Measurements from ENCODE around the gene RIN2.
"Not testable (repeated sequence)": the region's sequence is repeated elsewhere in the genome, so short reads cannot be mapped to it uniquely, and the experiment has no call there.

The RIN2 gene

DNA sequence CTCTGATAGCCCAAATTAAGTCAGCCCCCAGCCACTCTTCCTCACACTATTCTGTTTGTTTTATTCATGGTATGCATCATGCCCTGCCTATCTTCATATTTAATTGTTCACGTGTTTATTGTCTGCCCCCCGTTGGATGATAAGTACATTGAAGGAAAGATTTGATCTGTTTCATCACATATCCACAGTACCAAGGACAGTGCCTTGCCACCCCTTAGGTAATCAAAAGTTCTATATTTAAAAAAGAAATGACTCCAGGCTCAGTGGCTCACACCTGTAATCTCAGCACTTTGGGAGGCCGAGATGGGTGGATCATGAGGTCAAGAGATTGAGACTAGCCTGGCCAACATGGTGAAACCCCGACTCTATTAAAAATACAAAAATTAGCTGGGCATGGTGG, 10.2 kb upstream of the RIN2 start:
- Histone ChIP-seq H3K27ac (ENCODE audit: low read depth, low read length) (no peak overlapping the region), H3K36me3 (ENCODE audit: control insufficient read depth in 5 of 5, insufficient read depth in 5 of 5, low read length in 5 of 5) (no peaks in the 10 kb centered on the region), H3K27me3 (ENCODE audit: control insufficient read depth in 5 of 5, insufficient read depth in 4 of 5, low read length in 5 of 5) (no peaks in the 10 kb centered on the region), H3K4me3 (ENCODE audit: low read depth in 1 of 5, low read length in 5 of 5) (no peak overlapping the region), H3K4me1 (ENCODE audit: control insufficient read depth in 5 of 5, insufficient read depth in 5 of 5, low read length in 5 of 5) (peaks cover 0 to 22% (median 15%) of the 10 kb centered on the region in 5 donors), H3K9me3 (ENCODE audit: control insufficient read depth in 5 of 5, low read length in 5 of 5) (peaks cover 0 to 5% (median 0%) of the 10 kb centered on the region in 5 donors), H3K9ac (ENCODE audit: low read length in 5 of 5) (no peak overlapping the region)

DNA sequence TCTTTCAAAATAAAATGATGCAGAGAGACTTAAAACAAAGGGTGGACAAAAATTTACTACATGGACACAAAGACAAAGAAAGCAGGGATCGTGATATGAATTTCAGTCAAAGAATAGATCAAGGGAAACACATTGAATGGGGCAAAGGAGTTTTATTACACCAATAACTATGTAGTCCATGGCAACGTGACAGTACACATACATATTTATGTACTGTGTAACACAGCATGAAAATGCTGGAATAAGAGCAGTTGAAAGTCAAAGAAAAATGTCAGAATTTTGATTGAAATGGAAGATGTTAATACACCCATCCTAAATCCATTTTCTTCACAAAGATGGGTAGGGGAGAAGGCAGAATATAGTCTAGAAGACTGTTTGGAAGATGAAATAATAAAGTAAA, 9.4 kb upstream of the RIN2 start:
- Histone ChIP-seq H3K4me1 (ENCODE audit: control insufficient read depth in 5 of 5, insufficient read depth in 5 of 5, low read length in 5 of 5) (peaks cover 0 to 16% (median 13%) of the 10 kb centered on the region in 5 donors), H3K27ac (ENCODE audit: low read depth, low read length) (no peak overlapping the region), H3K9ac (ENCODE audit: low read length in 5 of 5) (no peak overlapping the region), H3K36me3 (ENCODE audit: control insufficient read depth in 5 of 5, insufficient read depth in 5 of 5, low read length in 5 of 5) (no peaks in the 10 kb centered on the region), H3K27me3 (ENCODE audit: control insufficient read depth in 5 of 5, insufficient read depth in 4 of 5, low read length in 5 of 5) (no peaks in the 10 kb centered on the region), H3K9me3 (ENCODE audit: control insufficient read depth in 5 of 5, low read length in 5 of 5) (peaks cover 0 to 5% (median 0%) of the 10 kb centered on the region in 5 donors), H3K4me3 (ENCODE audit: low read depth in 1 of 5, low read length in 5 of 5) (no peak overlapping the region)

DNA sequence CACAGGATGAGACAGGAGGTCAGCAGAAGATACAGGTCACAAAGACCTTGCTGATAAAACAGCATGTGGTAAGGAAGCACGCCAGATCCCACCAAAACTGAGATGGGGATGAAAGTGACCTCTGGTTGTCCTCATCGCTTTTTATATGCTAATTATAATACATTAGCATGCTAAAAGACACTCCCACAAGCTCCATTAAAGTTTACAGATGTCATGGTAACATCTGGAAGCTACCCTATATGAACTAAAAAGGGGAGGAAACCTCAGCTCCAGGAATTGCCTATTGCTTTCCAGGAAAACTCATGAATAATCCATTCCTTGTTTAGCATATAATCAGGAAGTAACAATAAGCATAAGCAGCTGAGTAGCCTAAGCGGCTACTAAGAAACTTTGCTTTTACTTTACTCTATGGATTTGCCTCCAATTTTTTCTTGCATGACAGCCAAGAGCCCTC, 8.4 kb upstream of the RIN2 start:
- no peak overlapping the region for H3K27ac ChIP-seq (ENCODE audit: low read depth, low read length)
- peaks cover 0 to 16% (median 13%) of the 10 kb centered on the region in 5 donors for H3K4me1 ChIP-seq (ENCODE audit: control insufficient read depth in 5 of 5, insufficient read depth in 5 of 5, low read length in 5 of 5)
- peaks cover 0 to 5% (median 0%) of the 10 kb centered on the region in 5 donors for H3K9me3 ChIP-seq (ENCODE audit: control insufficient read depth in 5 of 5, low read length in 5 of 5)
- H3K9ac ChIP-seq (ENCODE audit: low read length in 5 of 5), result no peak overlapping the region
- H3K4me3 ChIP-seq (ENCODE audit: low read depth in 1 of 5, low read length in 5 of 5), result no peak overlapping the region
- H3K36me3 ChIP-seq (ENCODE audit: control insufficient read depth in 5 of 5, insufficient read depth in 5 of 5, low read length in 5 of 5), result no peaks in the 10 kb centered on the region
- H3K27me3 ChIP-seq (ENCODE audit: control insufficient read depth in 5 of 5, insufficient read depth in 4 of 5, low read length in 5 of 5), result no peaks in the 10 kb centered on the region

DNA sequence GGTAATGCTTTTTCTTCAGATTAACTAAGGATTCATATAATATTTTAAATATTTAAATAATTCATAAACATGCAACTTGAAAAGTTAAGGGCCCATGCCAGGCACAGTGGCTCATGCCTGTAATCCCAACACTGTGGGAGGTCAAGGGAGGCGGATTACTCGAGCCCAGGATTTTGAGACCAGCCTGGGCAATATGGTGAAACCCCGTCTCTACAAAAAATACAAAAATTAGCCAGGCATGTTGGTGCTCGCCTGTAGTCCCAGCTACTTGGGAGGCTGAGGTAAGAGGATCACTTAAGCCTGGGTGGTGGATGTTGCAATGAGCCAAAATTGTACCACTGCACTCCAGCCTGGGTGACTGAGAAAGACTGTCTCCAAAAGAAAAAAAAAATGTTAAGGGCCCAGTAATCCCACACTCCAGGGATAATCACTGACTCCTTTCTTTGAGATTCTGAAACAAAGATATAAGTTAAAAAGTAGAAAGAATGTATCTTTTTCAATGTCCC, 7.9 kb upstream of the RIN2 start:
- Histone ChIP-seq H3K27ac (ENCODE audit: low read depth, low read length) (no peak overlapping the region), H3K9ac (ENCODE audit: low read length in 5 of 5) (no peak overlapping the region), H3K4me1 (ENCODE audit: control insufficient read depth in 5 of 5, insufficient read depth in 5 of 5, low read length in 5 of 5) (peaks cover 0 to 16% (median 13%) of the 10 kb centered on the region in 5 donors)

DNA sequence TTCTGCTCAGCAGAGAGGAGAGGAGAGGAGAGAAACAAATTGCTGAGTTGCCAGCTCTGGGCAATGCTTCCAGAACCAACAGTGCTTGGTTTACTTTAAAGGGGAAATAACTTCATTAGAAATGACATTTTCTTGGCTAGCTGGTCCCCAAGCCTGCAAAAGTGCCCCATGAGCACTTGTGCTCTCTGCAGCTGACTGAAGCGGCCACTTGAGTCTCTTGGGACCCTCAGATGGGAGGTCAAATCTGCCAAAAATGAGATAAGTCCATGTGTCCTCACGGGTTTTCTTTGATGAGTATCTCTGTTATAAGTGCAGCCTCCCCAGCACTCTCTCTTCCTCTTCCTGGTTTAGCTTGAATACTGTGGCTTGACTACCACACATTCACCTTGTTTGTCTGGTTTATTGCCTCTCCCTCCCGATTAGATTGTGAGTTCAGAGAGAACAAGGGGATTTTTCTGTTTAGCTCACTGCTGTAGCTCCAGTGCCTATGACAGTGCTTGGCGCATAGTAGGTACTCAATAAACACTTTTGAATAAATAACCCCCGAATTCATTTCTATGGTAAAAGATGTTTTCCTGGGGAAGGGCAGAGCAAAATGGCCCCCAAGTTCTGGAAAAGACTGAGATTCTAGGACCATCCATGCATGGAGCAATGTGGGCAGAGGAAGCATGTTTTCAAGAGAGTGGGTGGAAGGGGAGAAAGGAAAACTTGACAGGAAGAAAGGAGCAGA, 7.0 kb upstream of the RIN2 start:
- no peak overlapping the region for H3K27ac ChIP-seq (ENCODE audit: low read depth, low read length)
- no peak overlapping the region for H3K9ac ChIP-seq (ENCODE audit: low read length in 5 of 5)
- no peaks in the 10 kb centered on the region for H3K27me3 ChIP-seq (ENCODE audit: control insufficient read depth in 5 of 5, insufficient read depth in 4 of 5, low read length in 5 of 5)
- peaks cover 0 to 16% (median 13%) of the 10 kb centered on the region in 5 donors for H3K4me1 ChIP-seq (ENCODE audit: control insufficient read depth in 5 of 5, insufficient read depth in 5 of 5, low read length in 5 of 5)
- H3K36me3 ChIP-seq (ENCODE audit: control insufficient read depth in 5 of 5, insufficient read depth in 5 of 5, low read length in 5 of 5), result no peaks in the 10 kb centered on the region
- no peak overlapping the region for H3K4me3 ChIP-seq (ENCODE audit: low read depth in 1 of 5, low read length in 5 of 5)
- H3K9me3 ChIP-seq (ENCODE audit: control insufficient read depth in 5 of 5, low read length in 5 of 5), result no peaks in the 10 kb centered on the region

More for the DNA sequence above, 7.9 kb upstream of the RIN2 start:
- no peak overlapping the region for H3K4me3 ChIP-seq (ENCODE audit: low read depth in 1 of 5, low read length in 5 of 5)
- no peaks in the 10 kb centered on the region for H3K27me3 ChIP-seq (ENCODE audit: control insufficient read depth in 5 of 5, insufficient read depth in 4 of 5, low read length in 5 of 5)
- no peaks in the 10 kb centered on the region for H3K36me3 ChIP-seq (ENCODE audit: control insufficient read depth in 5 of 5, insufficient read depth in 5 of 5, low read length in 5 of 5)
- H3K9me3 ChIP-seq (ENCODE audit: control insufficient read depth in 5 of 5, low read length in 5 of 5), result peaks cover 0 to 5% (median 0%) of the 10 kb centered on the region in 5 donors

DNA sequence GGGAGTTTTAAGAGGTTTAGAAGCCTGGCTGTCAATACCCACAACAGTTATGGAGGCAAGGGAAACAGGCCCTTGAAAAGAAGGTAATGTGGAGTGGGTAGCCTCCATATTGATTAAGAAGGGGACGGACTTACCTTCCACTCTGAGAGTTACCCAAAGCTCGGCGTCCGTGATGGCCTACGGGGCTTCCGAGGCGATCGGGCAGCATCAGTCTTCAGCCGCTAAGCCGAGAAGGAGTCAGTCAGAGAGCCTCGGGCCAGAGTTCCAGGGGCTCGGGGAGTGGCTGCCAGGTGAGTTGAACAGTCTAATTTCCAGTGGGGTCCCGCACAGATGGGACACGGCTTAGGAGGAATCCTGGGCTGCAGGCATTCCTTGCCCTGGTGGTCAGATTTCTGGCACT, 3.9 kb upstream of the RIN2 start:
- not testable (repeated sequence) for H3K27ac ChIP-seq (ENCODE audit: low read depth, low read length); H3K9ac ChIP-seq (ENCODE audit: low read length in 5 of 5); H3K36me3 ChIP-seq (ENCODE audit: control insufficient read depth in 5 of 5, insufficient read depth in 5 of 5, low read length in 5 of 5); H3K27me3 ChIP-seq (ENCODE audit: control insufficient read depth in 5 of 5, insufficient read depth in 4 of 5, low read length in 5 of 5); H3K4me3 ChIP-seq (ENCODE audit: low read depth in 1 of 5, low read length in 5 of 5); H3K9me3 ChIP-seq (ENCODE audit: control insufficient read depth in 5 of 5, low read length in 5 of 5)
- peaks cover 0 to 36% (median 28%) of the 10 kb centered on the region in 5 donors for H3K4me1 ChIP-seq (ENCODE audit: control insufficient read depth in 5 of 5, insufficient read depth in 5 of 5, low read length in 5 of 5)

DNA sequence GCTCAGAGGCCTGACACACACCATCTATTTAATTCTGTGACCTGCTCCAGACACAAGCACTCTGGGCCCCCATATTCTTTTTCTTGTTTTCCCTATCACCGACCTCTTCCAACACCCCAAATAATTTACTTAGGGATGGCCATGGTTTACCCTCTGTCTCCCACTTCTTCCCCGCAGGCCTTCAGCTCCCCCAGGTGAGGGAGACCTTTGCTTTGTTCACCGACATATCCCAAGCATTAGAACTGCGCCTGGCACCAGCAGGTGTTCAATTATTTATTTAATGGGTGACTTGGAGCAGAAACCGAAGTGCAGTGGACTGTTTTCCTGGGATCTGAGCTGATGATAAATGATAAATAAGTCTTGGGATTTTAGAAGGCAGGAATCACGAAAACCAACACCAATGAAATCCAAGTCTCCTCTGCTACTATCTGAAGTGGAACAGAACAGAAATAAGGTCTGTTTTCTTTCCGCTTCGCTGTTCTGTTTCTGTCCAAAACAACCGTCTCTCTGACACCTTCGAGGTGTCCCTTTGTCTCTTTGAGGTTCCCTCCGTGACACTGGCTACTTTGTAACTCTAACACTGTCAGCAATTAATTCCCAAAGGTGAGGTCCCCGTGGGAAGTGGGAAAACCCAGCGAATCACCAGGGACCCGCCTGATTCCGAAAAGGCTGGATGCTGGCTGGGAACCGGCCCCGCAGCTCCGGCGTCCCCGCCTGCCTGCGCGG, 1.1 kb upstream of the RIN2 start:
- peak overlapping the region; percentile 97 for H3K27ac ChIP-seq (ENCODE audit: low read depth, low read length)
- no peaks in the 10 kb centered on the region for H3K36me3 ChIP-seq (ENCODE audit: control insufficient read depth in 5 of 5, insufficient read depth in 5 of 5, low read length in 5 of 5)
- no peaks in the 10 kb centered on the region for H3K27me3 ChIP-seq (ENCODE audit: control insufficient read depth in 5 of 5, insufficient read depth in 4 of 5, low read length in 5 of 5)
- peak overlapping the region; percentile 52 to 97 (median 96) for H3K4me3 ChIP-seq (ENCODE audit: low read depth in 1 of 5, low read length in 5 of 5)
- peak overlapping the region; percentile 86 to 92 (median 90) for H3K9ac ChIP-seq (ENCODE audit: low read length in 5 of 5)
- H3K4me1 ChIP-seq (ENCODE audit: control insufficient read depth in 5 of 5, insufficient read depth in 5 of 5, low read length in 5 of 5), result peaks cover 7 to 48% (median 41%) of the 10 kb centered on the region in 5 donors
- H3K9me3 ChIP-seq (ENCODE audit: control insufficient read depth in 5 of 5, low read length in 5 of 5), result no peaks in the 10 kb centered on the region

DNA sequence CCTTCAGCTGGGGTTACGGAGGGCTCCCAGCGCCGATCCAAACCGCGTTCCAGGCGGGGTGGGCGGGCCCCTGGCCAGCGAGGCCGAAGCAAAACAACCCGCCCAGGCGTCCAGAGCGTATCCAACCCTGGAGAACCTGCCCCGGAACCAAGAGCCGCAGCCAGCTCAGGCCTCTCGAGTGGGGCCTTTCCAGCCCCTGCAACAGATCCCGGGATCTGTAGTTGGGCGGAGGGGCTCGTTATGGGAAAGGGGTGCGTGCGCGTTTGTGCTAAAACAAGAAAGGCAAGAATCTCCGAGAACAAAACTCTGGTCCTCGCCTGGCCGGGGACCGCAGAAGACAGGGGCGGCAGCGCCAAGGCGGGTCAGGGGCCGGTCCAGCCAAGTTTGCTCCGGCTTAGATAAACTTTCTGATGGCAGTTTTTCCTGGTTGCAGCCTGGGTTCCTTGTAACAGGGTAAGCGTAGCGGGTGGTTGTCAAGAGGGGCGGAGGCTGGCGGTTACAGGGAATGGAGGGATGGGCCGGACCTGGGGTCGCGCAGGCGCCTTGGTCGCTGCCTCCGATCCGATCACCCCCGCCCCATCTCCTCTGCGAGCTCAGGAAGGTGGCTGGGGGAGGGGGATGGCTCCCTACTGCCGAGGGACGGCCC, 448 bp upstream of the RIN2 start:
- Histone ChIP-seq H3K4me3 (ENCODE audit: low read depth in 1 of 5, low read length in 5 of 5) (peak overlapping the region; percentile 64 to 97 (median 96)), H3K27ac (ENCODE audit: low read depth, low read length) (peak overlapping the region; percentile 97), H3K27me3 (ENCODE audit: control insufficient read depth in 5 of 5, insufficient read depth in 4 of 5, low read length in 5 of 5) (no peaks in the 10 kb centered on the region), H3K9ac (ENCODE audit: low read length in 5 of 5) (peak overlapping the region; percentile 86 to 92 (median 90)), H3K4me1 (ENCODE audit: control insufficient read depth in 5 of 5, insufficient read depth in 5 of 5, low read length in 5 of 5) (peaks cover 7 to 51% (median 45%) of the 10 kb centered on the region in 5 donors), H3K36me3 (ENCODE audit: control insufficient read depth in 5 of 5, insufficient read depth in 5 of 5, low read length in 5 of 5) (no peaks in the 10 kb centered on the region), H3K9me3 (ENCODE audit: control insufficient read depth in 5 of 5, low read length in 5 of 5) (no peaks in the 10 kb centered on the region)

DNA sequence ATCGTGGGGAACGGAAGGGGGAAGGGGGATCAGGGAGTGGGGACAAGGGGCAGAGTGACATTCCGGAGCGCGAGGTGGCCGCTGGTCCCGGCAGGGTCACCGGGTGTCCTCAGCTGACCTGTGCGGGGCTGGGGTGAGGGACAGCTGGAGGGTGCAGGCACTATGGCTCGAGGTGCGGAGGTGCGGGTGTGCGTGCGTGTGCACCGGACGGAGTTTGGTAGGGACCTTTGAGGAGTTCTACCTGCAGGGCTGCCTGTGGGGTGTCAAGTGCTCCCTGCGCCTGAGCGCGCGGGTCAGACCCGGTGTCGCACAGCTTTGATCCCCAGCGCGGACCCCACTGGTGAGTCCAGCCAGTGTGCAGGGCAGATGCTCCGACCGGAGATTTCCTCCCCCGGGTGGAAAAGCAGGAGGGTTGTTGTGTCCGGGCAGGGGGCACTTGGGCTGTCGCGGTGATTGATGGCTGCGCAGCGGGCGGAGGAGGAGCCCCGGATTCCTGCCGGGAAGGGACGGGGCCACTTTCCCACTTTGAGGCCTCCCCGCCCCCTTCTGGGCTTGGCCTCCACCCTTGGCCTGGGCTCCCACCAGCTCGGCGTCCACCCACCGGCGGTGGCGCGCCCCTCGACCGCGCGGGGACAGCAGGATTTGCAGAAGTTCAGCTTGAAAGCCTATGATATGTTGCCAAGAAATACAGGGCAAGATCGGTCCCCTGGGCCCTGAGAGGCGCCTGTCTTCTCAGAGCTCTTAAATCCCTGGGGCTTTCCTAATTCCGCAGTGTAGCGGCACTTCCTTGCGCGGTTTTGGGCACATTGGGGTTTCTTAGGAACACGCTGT, 658 bp downstream of the RIN2 start:
- H3K4me3 ChIP-seq (ENCODE audit: low read depth in 1 of 5, low read length in 5 of 5), result peak overlapping the region; percentile 64 to 97 (median 96)
- H3K27ac ChIP-seq (ENCODE audit: low read depth, low read length), result peak overlapping the region; percentile 97
- H3K9ac ChIP-seq (ENCODE audit: low read length in 5 of 5), result peak overlapping the region; percentile 12 to 92 (median 87)
- H3K36me3 ChIP-seq (ENCODE audit: control insufficient read depth in 5 of 5, insufficient read depth in 5 of 5, low read length in 5 of 5), result no peaks in the 10 kb centered on the region
- peaks cover 7 to 51% (median 45%) of the 10 kb centered on the region in 5 donors for H3K4me1 ChIP-seq (ENCODE audit: control insufficient read depth in 5 of 5, insufficient read depth in 5 of 5, low read length in 5 of 5)
- H3K9me3 ChIP-seq (ENCODE audit: control insufficient read depth in 5 of 5, low read length in 5 of 5), result no peaks in the 10 kb centered on the region
- no peaks in the 10 kb centered on the region for H3K27me3 ChIP-seq (ENCODE audit: control insufficient read depth in 5 of 5, insufficient read depth in 4 of 5, low read length in 5 of 5)

Data from subcutaneous abdominal adipose tissue (tissue), 5 donors.